ENCODE data around the gene CYBC1.
A peak's percentile ranks its signal among the peaks of the same experiment; 100 is the strongest.

The CYBC1 gene

GRCh38 chr17:82405051-82405450 lies 45.5 kb downstream of the CYBC1 start:
- DNase-seq: no peak

GRCh38 chr17:82403662-82404660 lies 46.6 kb downstream of the CYBC1 start:
- no peak for DNase-seq

- DNase-seq: no peak
Measured at GRCh38 chr17:82402865-82403264, 47.7 kb downstream of the CYBC1 start.

GRCh38 chr17:82400830-82401229 lies 49.7 kb downstream of the CYBC1 start:
- peak; percentile 26 to 39 for DNase-seq

GRCh38 chr17:82400206-82400605 lies 50.3 kb downstream of the CYBC1 start:
- no peak for DNase-seq

GRCh38 chr17:82399601-82400101 lies 50.9 kb downstream of the CYBC1 start:
- no peak for DNase-seq

- no peak for DNase-seq
Measured at GRCh38 chr17:82399041-82399441, 51.5 kb downstream of the CYBC1 start.

GRCh38 chr17:82397449-82398335 lies 52.9 kb downstream of the CYBC1 start:
- no peak for DNase-seq

GRCh38 chr17:82396601-82397435 lies 53.7 kb downstream of the CYBC1 start:
- DNase-seq: no peak

- DNase-seq: no peak
Measured at GRCh38 chr17:82394278-82394677, 56.3 kb downstream of the CYBC1 start.

GRCh38 chr17:82392941-82393340 lies 57.6 kb downstream of the CYBC1 start:
- DNase-seq: no peak

Data from activated CD4-positive, alpha-beta T cell treated with anti-CD3 and anti-CD28 coated beads for 4 hours (primary cell).